NCI-H69 (cell line): Measurements from ENCODE around the gene RAB3A.

ENCODE experiments used
- DNase-seq: peaks from one replicate; lab custom pipeline; 2025; lab: John Stamatoyannopoulos, UW

Gene RAB3A, protein sequence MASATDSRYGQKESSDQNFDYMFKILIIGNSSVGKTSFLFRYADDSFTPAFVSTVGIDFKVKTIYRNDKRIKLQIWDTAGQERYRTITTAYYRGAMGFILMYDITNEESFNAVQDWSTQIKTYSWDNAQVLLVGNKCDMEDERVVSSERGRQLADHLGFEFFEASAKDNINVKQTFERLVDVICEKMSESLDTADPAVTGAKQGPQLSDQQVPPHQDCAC

DNA sequence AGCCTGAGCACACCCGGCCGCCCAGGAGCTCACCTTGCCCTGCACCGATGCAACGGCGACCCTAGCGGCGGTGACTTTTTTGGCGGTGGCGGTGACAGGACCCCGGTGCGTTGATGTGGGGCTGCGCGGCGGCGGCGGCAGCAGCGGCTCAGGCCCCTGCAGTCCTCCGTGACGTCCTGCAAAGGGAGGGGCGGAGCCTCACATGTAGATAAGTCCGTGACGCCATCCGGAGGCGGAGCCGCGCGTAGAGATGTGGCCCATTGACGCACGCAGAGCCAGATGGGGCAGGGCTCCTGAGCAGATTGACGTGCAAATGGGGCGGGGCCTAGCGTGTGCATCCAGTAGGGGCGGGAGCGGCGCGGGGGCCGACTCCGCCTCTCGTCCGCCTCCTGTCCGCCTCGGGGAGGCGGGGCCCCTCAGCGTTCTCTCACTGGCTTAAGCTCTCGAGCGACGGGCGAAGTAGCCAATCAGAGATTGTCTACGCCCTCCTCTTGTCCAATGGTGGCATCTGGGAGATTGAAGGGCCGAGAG, at the start of gene RAB3A:
TSS of gene RAB3A (minus strand) at position 180 of the 531 bp plus-strand sequence. CDS start 1,302 bp downstream, outside the sequence.
- DNase-seq, result peak; percentile 100

DNA sequence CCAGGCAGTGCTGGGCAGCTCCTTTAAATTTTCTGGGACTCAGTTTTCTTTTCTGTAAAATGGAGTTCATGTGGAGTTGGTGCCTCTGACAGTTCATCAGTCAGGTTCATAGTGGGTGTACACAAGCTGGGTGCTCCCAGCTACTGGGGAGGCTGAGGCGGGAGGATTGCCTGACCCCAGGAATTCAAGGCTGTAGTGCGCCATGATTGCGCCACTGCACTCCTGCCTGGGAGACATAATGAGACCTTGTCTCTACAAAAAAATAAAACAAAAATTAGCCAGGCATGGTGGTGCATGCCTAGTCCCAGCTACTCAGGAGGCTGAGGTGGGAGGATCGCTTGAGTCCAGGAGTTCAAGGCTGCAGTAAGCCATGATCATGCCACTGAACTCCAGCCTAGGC, 49.3 kb upstream of the RAB3A start:
- DNase-seq, result no peak

DNA sequence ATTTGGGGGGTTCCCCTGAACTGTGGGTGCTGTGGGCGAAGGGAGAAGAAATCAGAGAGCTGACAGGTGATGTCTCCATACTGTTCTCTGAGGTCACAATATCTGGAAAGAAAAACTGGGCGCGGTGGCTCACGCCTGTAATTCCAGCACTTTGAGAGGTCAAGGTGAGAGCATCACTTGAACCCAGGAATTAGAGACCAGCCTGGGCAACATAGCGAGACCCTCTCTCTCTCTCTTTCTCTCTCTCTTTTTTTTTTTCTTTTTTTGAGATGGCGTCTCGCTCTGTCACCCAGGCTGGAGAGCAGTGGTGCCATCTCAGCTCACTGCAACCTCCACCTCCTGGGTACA, 48.5 kb upstream of the RAB3A start:
- no peak for DNase-seq

DNA sequence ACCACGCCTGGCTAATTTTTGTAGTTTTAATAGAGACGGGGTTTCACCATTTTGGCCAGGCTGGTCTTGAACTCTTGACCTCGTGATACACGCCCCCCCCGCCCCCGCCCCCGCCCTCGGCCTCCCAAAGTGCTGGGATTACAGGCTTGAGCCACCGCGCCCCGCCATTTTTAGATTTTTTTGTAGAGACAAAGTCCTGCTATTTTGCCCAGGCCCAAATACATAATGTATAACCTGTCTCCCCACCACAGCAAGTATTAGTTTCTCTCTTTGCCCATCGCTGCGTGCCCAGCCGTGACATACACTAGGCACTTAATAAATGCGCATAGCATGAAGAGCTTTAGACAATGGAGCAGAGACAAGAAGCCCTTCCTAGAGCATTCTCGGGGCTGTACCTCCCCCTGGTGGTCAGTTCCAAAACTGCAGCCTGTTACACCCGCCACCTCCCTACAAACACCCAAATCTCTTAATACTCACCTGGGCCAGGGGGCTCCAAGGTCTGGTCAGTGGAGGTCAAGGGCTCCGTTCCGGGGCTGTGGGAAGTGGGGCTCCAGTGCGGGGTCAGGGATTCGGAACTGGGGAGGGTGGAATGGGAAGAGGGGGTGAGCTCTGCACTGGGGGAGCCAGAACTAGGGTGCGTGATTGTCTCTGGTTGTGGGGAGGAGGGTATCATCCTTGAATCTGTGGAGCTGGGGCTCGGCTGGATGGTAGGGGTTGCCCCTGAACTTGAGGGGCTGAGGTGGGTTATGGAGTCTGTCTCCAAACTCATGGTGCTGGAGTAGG, 47.9 kb upstream of the RAB3A start:
- peak; percentile 74 for DNase-seq

DNA sequence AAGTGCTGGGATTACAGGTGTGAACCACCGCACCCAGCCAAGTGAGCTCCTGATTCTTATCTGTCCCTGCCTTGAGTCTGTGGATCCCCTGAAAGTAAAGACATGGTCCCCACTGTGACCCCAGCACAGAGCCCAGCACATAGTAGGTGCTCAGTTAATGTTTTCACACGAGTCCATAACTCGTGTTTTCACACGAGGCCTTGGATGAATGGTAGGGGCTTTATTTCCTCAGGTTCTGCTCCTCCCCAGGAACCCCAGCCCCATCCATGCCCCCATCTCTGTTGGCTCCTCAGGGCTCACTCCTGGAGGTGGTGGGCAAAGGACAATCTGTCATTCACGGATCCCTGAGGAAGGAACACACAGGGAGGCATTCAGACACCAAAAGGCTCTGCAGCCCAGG, 46.0 kb upstream of the RAB3A start:
- no peak for DNase-seq

DNA sequence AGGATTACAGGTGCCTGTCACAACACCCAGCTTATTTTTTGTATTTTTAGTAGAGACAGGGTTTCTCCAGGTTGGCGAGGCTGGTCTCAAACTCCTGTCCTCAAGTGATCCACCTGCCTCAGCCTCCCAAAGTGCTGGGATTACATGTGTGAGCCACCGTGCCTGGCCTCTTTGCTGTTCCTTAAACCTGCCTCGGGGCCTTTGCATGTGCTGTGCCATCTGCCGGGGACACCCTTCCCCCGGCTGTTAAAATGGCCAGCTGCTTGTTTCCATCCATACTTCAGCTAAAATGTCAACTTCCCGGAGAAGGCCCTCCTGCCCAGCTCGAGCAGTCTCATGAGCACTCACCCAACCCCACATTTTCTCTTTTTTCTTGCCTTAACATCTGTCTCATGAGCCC, 41.5 kb upstream of the RAB3A start:
- DNase-seq, result no peak

DNA sequence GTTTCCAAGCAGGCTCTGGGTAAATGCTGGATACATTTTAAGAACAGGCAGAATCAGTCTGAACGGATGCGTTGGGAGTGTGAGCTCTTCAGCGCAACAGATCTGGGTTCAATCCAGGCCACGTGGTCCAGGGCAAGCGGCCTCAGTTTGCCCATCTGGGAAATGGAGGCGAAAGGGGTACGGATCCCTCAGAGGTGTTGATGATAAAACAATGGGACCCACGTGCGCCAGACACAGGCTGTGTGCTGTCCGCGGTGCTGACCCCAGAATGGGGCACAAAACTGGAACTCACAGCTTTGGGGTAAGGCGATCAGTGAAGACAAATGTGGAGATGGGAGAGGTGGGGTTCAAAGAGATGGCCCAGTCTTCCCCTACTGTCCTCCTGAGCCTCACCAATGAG, 35.5 kb upstream of the RAB3A start:
- DNase-seq, result no peak

DNA sequence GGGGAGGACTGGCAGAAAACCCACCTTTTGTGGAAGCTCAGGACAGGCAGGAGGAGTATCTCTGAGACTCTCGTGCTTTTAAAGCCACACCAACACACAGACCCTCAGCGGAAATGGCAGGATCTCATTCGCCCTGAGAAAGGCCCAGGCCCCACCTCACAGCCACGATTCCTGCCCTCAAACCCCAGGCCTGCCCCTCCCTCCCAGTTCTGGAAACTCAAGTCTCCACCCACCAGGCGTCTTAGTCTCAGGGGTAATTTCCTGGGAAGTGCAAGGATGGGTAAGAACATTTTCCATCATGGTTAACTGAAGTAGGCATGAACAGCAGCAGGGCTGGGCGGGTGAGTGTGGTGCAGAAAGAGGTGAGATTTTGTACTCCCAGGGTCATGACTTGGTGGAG, 30.4 kb upstream of the RAB3A start:
- no peak for DNase-seq

DNA sequence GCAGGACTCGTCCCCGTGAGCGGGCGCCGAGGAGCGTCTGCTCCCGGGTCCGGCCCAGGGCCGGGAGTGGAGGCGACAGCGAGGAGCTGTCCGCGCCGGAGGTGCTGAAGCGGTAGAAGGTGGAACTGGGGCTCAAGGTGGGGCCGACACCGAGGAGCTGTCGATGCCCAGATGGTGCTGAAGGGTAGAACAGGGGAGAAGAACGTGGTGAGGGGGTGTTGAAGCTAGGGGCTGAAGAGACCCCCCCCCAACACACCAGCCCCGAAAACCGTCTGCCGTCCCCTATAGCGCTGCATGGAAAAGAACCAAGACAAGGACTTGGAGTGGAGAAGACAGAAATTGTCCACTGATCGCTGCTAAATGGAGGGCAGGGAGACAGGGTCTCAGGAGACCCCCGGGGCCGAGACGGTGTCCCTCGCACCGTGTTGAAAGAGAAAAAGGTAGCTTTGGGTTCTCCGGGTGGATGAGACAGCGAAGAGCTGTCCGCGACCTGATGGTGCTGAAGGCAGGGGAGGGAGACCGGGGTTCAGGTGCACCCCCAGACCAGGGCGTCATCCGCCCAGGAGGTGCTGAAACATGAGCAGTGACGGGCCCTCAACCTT, 29.5 kb upstream of the RAB3A start:
- DNase-seq, result peak; percentile 70

DNA sequence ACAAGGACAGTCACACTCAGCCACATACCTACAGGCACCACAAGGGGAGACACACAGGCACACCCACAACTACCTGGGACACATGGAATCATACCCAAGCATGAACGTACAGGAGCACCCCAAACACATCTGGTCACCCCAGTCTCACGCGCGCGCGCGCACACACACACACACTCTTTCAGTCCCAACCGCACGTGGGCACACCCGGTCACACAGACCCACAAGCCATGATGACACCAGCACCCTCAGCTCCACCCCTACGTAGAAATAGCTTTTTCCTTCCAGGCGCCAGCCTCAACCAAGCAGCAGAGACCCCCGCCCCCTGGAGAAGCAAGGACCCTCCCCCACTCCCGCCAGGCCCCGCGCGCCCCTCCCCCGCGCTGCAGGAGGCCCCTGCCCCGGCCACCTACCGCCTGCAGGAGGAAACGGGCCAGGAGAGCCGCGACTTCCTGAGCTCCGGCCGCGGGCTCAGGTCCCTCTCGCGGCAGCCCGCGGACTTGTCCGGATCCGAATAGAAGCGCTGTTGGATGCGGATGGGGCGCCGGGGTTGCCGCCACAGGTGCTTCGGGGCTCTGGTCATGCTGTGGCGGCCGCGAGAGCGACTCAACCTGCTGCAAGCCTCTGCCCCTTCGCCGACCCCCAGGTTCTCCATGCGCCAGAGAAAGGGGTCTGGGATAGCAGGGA, 28.8 kb upstream of the RAB3A start:
- DNase-seq, result peak; percentile 88

DNA sequence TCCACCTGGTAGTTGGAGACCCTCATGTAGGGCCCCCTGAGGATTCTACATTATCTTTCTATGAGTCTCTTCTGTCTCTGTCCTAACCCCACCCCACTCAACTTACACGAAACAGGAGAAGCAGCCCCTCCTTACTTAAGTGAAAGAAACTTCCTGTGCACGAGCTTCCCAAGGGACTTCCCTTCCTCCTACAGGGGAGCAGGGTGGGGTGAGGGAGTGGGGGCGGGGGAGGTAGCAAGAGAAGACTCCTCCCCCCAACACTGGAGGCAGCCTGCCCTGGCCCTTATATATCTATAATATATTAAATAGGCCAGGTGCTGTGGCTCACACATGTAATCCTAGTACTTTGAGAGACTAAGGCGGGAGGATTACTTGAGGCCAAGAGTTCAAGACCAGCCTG, 27.9 kb upstream of the RAB3A start:
- DNase-seq, result peak; percentile 87

DNA sequence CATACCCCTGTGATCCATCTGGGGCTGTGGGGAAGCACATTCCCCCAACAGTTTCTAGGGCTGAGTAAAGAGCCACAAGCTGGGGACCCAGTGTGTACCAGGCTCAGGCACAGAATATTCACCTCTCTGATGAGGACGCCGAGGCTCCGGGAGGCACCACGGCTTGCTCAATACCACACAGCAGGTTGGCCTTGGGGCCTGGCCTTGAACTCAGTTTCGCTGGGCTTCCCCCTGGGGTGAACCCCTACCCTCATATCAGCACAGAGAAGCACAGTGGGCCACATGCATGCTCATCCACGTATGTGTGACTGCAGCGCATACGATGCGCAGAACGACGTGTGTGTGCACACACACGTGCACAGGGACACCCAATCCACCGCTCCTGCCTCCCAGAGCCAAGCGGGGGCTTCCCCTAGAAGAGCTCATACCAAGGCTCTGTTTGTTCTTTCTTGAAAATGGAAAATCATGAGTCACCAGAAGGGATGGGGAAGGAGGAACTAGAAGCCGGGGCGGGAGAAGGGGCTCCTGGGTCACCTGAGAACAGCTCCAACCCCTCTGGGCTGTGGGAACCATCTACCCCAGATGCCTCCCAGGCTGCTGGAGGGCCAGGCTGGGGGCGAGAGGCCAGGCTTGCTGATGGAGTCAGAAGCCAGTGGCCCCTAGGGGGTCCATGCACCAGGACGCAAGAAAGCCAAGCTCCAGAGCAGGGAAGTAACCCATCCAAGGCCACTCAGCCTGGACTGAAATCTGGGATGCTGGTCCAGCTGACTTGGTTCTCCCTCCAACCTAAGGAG, 27.3 kb upstream of the RAB3A start:
- DNase-seq, result no peak

DNA sequence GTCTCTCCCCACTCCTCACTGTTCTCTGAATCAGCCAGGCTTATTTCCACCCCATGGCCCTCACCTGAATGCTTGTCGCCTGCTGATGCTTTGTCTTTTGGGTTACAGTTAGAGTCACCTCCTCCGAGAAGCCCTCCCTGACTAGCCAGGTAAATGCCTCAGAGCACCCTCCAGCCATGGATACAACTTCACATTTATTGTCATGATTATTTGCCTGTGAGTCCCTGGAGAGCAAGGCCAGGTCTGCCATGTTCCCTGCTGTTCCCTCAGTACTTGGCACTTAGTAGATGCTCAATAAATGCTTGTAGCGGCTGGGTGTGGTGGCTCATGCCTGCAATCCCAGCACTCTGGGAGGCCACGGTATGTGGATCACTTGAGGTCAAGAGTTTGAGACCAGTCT, 26.1 kb upstream of the RAB3A start:
- no peak for DNase-seq

DNA sequence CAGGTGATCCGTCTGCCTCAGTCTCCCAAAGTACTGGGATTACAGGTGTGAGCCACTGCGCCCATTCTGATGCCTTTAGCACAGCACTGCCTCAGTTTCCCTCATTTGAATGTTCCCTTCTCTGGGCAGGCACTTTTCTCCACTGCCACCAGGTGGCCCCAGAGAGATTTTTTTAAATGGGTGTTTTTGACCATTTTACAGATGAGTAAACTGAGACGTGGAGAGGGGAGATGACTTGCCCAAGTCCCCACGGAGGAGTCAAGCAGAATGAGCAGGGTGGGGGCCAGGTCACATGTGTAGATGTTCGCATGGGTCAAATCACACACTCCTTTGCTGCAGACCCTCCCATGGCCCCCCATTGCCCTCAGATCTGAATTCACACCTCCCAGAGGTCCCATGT, 25.6 kb upstream of the RAB3A start:
- DNase-seq, result peak; percentile 25

DNA sequence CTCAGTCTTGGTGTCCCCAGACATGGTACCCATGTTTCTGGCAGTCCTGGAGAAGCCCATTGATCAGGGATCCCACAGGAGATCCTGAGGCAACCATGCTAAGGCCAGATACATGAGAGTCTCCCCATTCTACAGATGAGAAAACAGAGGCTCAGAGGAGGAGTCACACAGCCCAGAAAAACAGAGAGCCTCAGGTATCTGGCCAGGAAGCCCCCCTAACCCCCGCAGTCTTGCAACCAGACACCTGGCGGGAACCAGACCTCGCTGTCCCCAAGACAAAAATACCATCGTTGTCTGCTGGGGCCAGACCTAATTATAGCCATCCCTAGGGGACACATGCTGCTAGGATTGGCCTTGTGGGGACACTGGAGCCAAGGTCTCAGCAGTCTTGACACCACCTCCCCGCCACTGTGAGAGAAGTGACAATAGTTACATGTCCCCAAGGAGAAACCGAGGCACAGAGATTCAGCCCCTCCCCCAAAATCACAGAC, 24.0 kb upstream of the RAB3A start:
- DNase-seq, result no peak

DNA sequence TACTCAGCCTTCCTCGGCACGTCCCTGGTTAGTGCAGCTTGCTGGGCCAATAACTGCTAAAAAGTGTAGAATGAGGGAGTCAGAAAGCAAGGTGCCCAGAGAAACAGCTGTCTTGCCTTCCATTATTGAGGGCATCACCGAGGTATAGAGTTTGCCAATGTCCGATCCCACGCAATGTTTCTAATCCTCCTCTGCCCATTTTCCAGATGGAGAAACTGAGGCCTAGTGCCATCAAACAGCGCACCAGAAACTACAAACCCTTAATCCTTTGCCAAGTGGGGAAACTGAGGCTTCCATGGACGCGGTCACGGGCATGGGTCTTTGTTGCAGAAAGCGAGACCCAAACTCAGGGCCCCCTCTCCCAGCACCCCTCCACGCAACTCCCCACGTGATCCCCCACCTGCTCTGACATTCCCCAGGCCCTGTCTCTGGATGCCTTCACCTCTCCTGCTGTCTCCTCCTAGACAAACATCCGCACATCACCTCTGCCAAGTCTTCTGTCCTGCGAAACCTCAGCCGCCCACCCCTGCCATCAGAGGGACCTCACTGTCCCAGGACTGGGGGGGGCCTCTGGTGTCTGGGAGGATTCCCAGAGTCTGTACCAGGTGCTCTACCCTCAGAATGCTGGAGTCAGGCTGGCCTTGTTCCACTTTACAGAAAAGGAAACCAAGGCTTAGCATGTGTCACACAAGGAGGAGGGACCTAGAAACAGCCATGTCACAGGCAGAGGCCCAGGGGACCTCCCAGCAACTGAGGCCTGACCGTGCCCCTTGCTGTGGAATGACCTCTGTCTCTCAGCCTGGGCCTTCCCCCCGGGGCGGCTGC, 23.3 kb upstream of the RAB3A start:
- no peak for DNase-seq

DNA sequence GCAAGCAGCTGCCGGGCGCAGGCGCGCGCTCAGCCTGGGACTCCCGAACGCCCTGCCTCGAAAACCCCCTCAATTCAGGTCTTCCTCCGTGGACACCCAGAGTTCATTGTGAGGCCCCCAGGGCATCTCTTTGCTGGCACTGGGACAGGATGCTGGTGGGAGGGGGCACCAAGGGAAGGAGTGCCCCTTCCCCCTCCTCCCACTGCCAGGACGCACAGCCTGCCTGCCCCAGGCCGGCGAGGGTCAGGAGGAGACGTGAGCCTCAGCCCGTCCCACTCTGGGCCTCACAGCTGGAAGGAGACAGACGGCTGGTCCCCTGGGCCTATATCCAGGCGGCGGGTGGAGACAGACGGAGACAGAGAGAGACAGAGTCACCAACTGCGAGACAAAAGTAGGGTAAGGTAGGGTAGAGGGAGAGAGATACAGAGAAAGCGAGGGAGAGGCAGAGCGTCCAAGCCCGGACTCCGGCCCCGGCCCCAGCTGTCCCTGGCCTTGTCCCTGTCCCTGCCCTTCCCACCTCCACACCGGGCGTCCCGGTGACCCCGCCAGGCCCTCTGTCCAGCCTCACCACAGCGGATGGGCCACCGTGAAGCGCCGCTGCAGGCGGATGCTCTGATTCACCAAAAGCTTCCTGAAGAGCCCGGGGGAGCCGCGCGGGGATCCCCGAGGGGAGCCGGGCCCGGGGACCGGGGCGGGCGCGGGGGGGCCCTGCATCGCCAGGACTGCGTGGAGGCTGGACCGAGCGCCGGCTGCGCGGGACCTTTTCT, 22.0 kb upstream of the RAB3A start, which contains the start of gene PDE4C:
TSS of gene PDE4C (minus strand) at position 737 of the 767 bp plus-strand sequence. CDS start at position 714, 23 bp downstream.
- peak; percentile 74 for DNase-seq

DNA sequence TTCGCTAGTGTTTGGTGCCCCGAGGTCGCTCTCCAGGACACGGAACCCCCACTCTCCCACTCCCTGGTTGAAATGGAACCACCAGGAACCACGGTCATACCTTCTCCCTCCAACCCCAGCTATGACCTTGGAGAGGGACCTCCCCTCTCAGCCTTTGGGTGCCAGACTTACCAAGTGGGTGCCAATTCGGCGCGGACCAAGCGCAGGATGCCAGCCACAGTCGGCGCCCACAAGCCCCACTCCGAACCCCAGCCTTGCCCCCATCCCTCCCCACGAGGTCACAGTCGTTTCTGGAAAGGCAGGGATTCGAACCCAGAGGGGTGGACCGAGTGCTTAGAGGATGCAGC, 21.5 kb upstream of the RAB3A start:
- DNase-seq, result peak; percentile 38

DNA sequence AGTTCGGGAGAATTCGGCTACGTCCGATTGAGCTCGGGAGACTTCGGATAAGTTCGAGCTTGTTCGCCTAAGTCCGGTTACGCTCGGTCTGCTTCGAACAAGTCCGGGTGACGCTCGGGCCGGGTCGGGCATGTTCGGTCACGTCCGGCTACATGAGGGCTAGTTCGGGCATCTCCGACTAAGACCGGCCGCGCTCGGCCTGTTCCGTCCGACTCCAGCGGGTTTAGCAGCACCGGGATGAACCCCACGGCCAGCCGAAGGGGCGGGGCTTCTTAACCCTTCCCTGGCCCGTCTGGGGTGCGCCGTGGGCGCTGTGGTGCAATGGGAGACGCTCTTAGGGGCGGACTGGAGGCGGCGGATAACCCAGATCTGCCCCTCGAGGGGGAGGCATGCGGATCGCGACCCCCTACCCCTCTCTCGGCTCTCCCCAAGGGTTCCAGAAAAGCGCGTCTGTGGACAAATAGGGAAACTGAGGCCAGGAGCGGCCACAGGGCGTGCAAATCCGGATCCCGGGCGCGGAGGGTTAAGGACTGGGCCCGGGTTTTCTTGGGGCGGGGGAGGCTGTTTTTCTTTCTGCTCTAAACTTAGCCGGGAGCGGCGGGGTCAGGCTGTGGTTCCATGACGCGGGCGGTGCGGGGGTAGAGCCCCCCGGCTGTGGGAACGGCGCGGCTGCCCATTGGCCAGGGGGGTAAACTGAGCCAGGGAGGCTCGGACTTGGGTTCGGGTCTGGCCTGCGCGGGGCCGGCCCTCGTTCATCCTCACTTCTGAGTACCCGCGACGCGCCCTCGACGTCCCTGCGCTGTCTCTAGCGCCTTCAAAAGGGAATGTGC, 20.9 kb upstream of the RAB3A start:
- DNase-seq, result peak; percentile 99
